B cell (primary cell): ENCODE results near the gene ITPK1. TPM values are rescaled to one million over a fixed set of nuclear protein-coding genes. Genes with fewer than 3 reads are reported as not detected.

Experiments used
- ATAC-seq: fragments of 200-7000 bp; cut with Tn5 transposase; one replicate; pipeline ENCODE4 v1.10.0; 2021; ENCODE audit warnings: low read depth, mild to moderate bottlenecking, moderate number of reproducible peaks, moderate library complexity
- CTCF ChIA-PET: fragments of 350-600 bp; sonication (Branson Sonifier 250); formaldehyde crosslinking; loops from one replicate; lab custom pipeline; 2021; ENCODE audit warnings: antibody characterized with exemption, inconsistent platforms; lab: Charles Lee
- POLR2A ChIA-PET: fragments of 350-600 bp; sonication (Branson Sonifier 250); formaldehyde crosslinking; loops from one replicate; lab custom pipeline; 2021; ENCODE audit warnings: antibody characterized with exemption; lab: Charles Lee
- DNase-seq: peaks from one replicate; pipeline ENCODE4 v3.0.0; 2013
- H2AFZ ChIP-seq: 2 replicates; pipeline ENCODE4 v1.6.1; 2012; ENCODE audit warnings: mild to moderate bottlenecking, low read depth, low read length; ENCODE audit not compliant: insufficient read depth, poor library complexity, severe bottlenecking
- H3K27ac ChIP-seq, 2 donors: 1 replicate in 1 of 2; 2 replicates in 1 of 2; pipeline ENCODE4 v1.5.1; 2012 to 2013; ENCODE audit warnings: low read length in 2 of 2, mild to moderate bottlenecking in 2 of 2, moderate library complexity in 1 of 2
- H3K27me3 ChIP-seq, 4 experiments: fragments of 200-600 bp in 1 of 4; sonication (generic) in 1 of 4; replicated peaks in 1 of 4; 1 replicate in 2 of 4; 2 replicates in 2 of 4; pipeline versions ENCODE4 v1.6.1 to v1.7.0; 2013 to 2016; ENCODE audit warnings: low read length in 3 of 4, mild to moderate bottlenecking in 2 of 4, mixed read lengths in 1 of 4, moderate library complexity in 1 of 4; ENCODE audit not compliant: insufficient read depth in 4 of 4, control insufficient read depth in 3 of 4; ENCODE audit errors: control extremely low read depth in 1 of 4
- H3K36me3 ChIP-seq, 2 experiments: replicated peaks in 1 of 2; 1 replicate in 1 of 2; 2 replicates in 1 of 2; pipeline versions ENCODE4 v1.6.1 to v1.7.1; 2013; ENCODE audit warnings: low read length in 1 of 2; ENCODE audit not compliant: insufficient read depth in 2 of 2, control insufficient read depth in 1 of 2; ENCODE audit errors: control extremely low read depth in 1 of 2, extremely low read depth in 1 of 2
- H3K4me1 ChIP-seq, 2 donors: fragments of 200-600 bp in 1 of 2; sonication (generic) in 1 of 2; 1 replicate in 1 of 2; 2 replicates in 1 of 2; pipeline versions ENCODE4 v1.5.1 to v1.6.1; 2013 to 2017; ENCODE audit warnings: low read length in 2 of 2; ENCODE audit not compliant: control insufficient read depth in 2 of 2, insufficient read depth in 2 of 2
- H3K4me2 ChIP-seq: replicated peaks from 2 replicates; pipeline ENCODE3; 2012; ENCODE audit warnings: mild to moderate bottlenecking, low read depth, low read length; ENCODE audit not compliant: poor library complexity, severe bottlenecking
- H3K4me3 ChIP-seq, 5 experiments: fragments of 200-600 bp in 1 of 5; sonication (generic) in 1 of 5; 1 replicate in 3 of 5; 2 replicates in 2 of 5; pipeline versions ENCODE4 v1.5.1 to v1.7.0; 2011 to 2016; ENCODE audit warnings: low read length in 4 of 5, mild to moderate bottlenecking in 4 of 5, low read depth in 2 of 5, control low read depth in 1 of 5, moderate library complexity in 1 of 5; ENCODE audit not compliant: insufficient read depth in 1 of 5; ENCODE audit errors: control extremely low read depth in 1 of 5, extremely low read depth in 1 of 5
- H3K79me2 ChIP-seq: fragments of 200-600 bp; sonication (generic); one replicate; pipeline ENCODE4 v1.6.0; 2016; ENCODE audit warnings: low read length; ENCODE audit not compliant: control insufficient read depth, insufficient read depth
- H3K9ac ChIP-seq: fragments of 200-600 bp; sonication (generic); 2 replicates; pipeline ENCODE4 v1.6.1; 2017; ENCODE audit warnings: mild to moderate bottlenecking, low read length, moderate library complexity
- H3K9me3 ChIP-seq, 3 donors: one replicate each; pipeline versions ENCODE4 v1.6.1 to v1.7.1; 2013; ENCODE audit warnings: low read length in 2 of 3; ENCODE audit not compliant: control insufficient read depth in 2 of 3, insufficient read depth in 1 of 3; ENCODE audit errors: control extremely low read depth in 1 of 3
- H4K20me1 ChIP-seq: 2 replicates; pipeline ENCODE4 v1.6.0; 2012; ENCODE audit warnings: mild to moderate bottlenecking, low read length; ENCODE audit not compliant: insufficient read depth, control insufficient read depth, poor library complexity, severe bottlenecking
- H3K27ac Mint-ChIP-seq: one replicate; pipeline ENCODE4 v1.8.0; 2021; ENCODE audit warnings: mixed read lengths
- H3K27me3 Mint-ChIP-seq: one replicate; pipeline ENCODE4 v1.8.0; 2021; ENCODE audit warnings: mixed read lengths
- H3K4me1 Mint-ChIP-seq: one replicate; pipeline ENCODE4 v1.8.0; 2021; ENCODE audit warnings: mixed read lengths
- H3K4me3 Mint-ChIP-seq: one replicate; pipeline ENCODE4 v1.8.0; 2021; ENCODE audit warnings: mixed read lengths
- H3K9me3 Mint-ChIP-seq: one replicate; pipeline ENCODE4 v1.8.0; 2022; ENCODE audit warnings: mixed read lengths; ENCODE audit not compliant: insufficient read depth
- EZH2 ChIP-seq: IDR thresholded peaks from 2 replicates; pipeline ENCODE4 v1.6.1; 2012; ENCODE audit warnings: borderline replicate concordance, low read depth, mild to moderate bottlenecking, moderate library complexity, low read length; ENCODE audit not compliant: insufficient read depth, poor library complexity, severe bottlenecking
- WGBS: methylation state at CpG from one replicate; pipeline ENCODE4 v1.1.5; 2013; ENCODE audit warnings: missing lambda C conversion rate; ENCODE audit not compliant: insufficient coverage; 5-methylcytosine and 5-hydroxymethylcytosine counted together
- intact Hi-C: fragments of 100-400 bp; cut with micrococcal nuclease; formaldehyde crosslinking; loops from one replicate; pipeline ENCODE4 v1.10.0; 2022
- polyA plus RNA-seq: library from polyadenylated mRNA; depleted of rRNA; stranded (reverse); fragments of >200 nt; gene quantifications from 2 replicates; pipeline ENCODE4 v1.2.3, GENCODE V29; 2012
- total RNA-seq, 2 donors: library from RNA; stranded (reverse); fragments of 120-200 nt in 1 of 2; gene quantifications; 1 replicate in 1 of 2; 2 replicates in 1 of 2; pipeline versions ENCODE4 v1.2.3 to v1.2.4, GENCODE V29; 2013 to 2022
- TF ChIP-seq, protein P1 (sequence below): fragments of 200-600 bp; IDR thresholded peaks from one replicate; pipeline ENCODE4 v1.8.0; 2022; ENCODE audit warnings: antibody characterized with exemption, mild to moderate bottlenecking

Gene ITPK1
- total and polyA plus RNA-seq, 2 donors (not counting 1 experiment from before 2014, with no cell fraction given) = 46.0 to 46.9 TPM

DNA sequence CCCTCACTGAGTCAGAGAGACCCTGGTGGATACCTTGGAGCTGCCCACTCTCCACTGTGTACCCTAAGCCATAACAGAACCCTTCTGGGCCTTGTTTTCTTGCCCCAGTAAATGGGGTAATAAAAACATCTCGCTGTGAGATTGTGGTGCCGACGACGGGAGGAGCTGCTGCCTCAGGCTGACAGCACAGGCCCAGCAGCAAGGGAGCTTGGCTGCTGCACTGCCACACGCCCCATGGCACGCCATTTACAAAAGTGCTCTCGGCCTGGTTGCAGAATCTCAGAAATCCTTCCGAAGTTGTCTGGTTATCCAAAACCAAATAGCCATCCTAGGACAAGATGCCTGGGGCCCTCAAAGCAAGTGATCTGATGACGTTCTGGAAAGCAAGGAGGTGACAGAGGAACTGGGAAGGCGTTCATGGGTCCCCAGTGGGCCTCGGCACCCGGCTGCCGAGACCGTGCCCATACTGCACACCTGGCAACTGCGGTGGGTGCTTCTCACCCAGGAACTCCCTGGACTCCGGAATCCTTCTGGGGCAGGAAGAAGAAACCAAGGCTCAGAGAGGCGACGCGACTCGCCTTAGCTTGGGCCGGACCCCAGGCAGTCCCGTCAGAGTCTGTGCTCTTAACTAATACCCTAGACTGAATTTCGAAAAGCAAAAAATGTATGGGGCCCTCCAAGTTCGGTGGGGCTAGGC is 166.1 kb downstream of the ITPK1 start:
- Histone ChIP-seq H3K9me3 (no peaks in the 10 kb centered on the region), H3K9ac (no peak overlapping the region), H3K4me1 (peaks cover 0 to 5% of the 10 kb centered on the region in 2 donors), H3K36me3 (peaks cover 0 to 39% of the 10 kb centered on the region in 2 experiments), H3K27ac (no peak overlapping the region), H2AFZ (no peak overlapping the region), H3K4me2 (no peak overlapping the region), H3K4me3 (no peak overlapping the region), H3K27me3 (no peaks in the 10 kb centered on the region), H4K20me1 (no peaks in the 10 kb centered on the region), H3K79me2 (no peaks in the 10 kb centered on the region)
- intact Hi-C loops = loop anchor here (10.0 kb wide), 1 partner anchor 1185 kb away; no protein-coding TSS in a partner anchor
- Mint-ChIP-seq H3K27me3 (no peaks in the 10 kb centered on the region), H3K27ac (no peak overlapping the region), H3K4me1 (peaks cover 4% of the 10 kb centered on the region), H3K9me3 (no peaks in the 10 kb centered on the region), H3K4me3 (no peak overlapping the region)
- POLR2A ChIA-PET = interaction anchor here (0.6 kb wide), 1 partner anchor 113 kb away, joined by 6 read pairs; no protein-coding TSS in a partner anchor
- CTCF ChIA-PET = interaction anchor here (1.3 kb wide), 1 partner anchor 189 kb away, joined by 3 read pairs; no protein-coding TSS in a partner anchor
- ATAC-seq (no peak), DNase-seq (no peak)
- WGBS = 96% methylated on average over 22 of the region's 24 CpGs
- TF ChIP-seq, protein P1, sequence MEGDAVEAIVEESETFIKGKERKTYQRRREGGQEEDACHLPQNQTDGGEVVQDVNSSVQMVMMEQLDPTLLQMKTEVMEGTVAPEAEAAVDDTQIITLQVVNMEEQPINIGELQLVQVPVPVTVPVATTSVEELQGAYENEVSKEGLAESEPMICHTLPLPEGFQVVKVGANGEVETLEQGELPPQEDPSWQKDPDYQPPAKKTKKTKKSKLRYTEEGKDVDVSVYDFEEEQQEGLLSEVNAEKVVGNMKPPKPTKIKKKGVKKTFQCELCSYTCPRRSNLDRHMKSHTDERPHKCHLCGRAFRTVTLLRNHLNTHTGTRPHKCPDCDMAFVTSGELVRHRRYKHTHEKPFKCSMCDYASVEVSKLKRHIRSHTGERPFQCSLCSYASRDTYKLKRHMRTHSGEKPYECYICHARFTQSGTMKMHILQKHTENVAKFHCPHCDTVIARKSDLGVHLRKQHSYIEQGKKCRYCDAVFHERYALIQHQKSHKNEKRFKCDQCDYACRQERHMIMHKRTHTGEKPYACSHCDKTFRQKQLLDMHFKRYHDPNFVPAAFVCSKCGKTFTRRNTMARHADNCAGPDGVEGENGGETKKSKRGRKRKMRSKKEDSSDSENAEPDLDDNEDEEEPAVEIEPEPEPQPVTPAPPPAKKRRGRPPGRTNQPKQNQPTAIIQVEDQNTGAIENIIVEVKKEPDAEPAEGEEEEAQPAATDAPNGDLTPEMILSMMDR = no peak
- no peak for TF ChIP-seq EZH2

DNA sequence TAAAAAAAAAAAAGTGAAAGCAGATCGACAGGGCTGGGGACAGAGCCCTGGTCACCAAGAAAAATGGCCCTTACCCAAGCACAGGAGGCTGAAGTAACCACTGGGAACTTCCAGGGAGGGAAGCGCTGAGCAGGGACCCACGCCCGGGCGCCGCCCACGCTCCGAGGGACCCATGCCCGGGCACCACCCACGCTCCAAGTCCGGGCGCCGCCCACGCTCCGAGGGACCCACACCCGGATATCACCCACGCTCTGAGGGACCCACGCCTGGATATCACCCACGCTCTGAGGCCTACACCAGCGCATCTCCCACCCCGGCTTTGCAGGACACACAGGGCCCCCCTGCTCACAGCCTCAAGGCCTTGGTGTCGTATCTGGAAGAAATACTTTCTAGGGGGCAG is 167.1 kb downstream of the ITPK1 start:
- no peak overlapping the region for H3K27ac Mint-ChIP-seq
- H3K36me3 ChIP-seq = peaks cover 0 to 47% of the 10 kb centered on the region in 2 experiments
- WGBS = 96% methylated on average over 20 of the region's 22 CpGs
- H4K20me1 ChIP-seq = no peaks in the 10 kb centered on the region
- no peaks in the 10 kb centered on the region for H3K79me2 ChIP-seq
- ATAC-seq (no peak), DNase-seq (no peak)
- H3K4me1 ChIP-seq = peaks cover 0 to 5% of the 10 kb centered on the region in 2 donors
- no peak overlapping the region for H3K4me3 ChIP-seq
- ChIA-PET CTCF (no interaction called here), POLR2A (no interaction called here)
- TF ChIP-seq EZH2 = no peak
- TF ChIP-seq, protein P1 = no peak
- no peak overlapping the region for H3K4me2 ChIP-seq
- H3K4me3 Mint-ChIP-seq = no peak overlapping the region
- peaks cover 4% of the 10 kb centered on the region for H3K4me1 Mint-ChIP-seq
- no peak overlapping the region for H2AFZ ChIP-seq
- H3K9ac ChIP-seq = no peak overlapping the region
- no peak overlapping the region for H3K27ac ChIP-seq
- H3K9me3 Mint-ChIP-seq = no peaks in the 10 kb centered on the region
- H3K9me3 ChIP-seq = no peaks in the 10 kb centered on the region
- no peaks in the 10 kb centered on the region for H3K27me3 Mint-ChIP-seq
- intact Hi-C loops = no loop called here
- no peaks in the 10 kb centered on the region for H3K27me3 ChIP-seq
